ENCODE data around the gene TCF25. TPM values are rescaled to one million over a fixed set of nuclear protein-coding genes. Genes with fewer than 3 reads are reported as not detected.
"Not testable (repeated sequence)": the region's sequence is repeated elsewhere in the genome, so short reads cannot be mapped to it uniquely, and the experiment has no call there.

TCF25 gene
- total RNA-seq, 1 donor from 2014 or later, result 155 TPM

GRCh38 chr16:89920723-89921122 lies 47.3 kb downstream of the TCF25 start:
- DNase-seq (ENCODE audit: low read depth), result peak; percentile 51

- DNase-seq (ENCODE audit: low read depth), result no peak
Measured at GRCh38 chr16:89921131-89921701, 47.8 kb downstream of the TCF25 start.

GRCh38 chr16:89921702-89922476 lies 48.5 kb downstream of the TCF25 start:
- DNase-seq (ENCODE audit: low read depth), result peak; percentile 88

- peak; percentile 82 for DNase-seq (ENCODE audit: low read depth)
Measured at GRCh38 chr16:89922477-89922883, 49.1 kb downstream of the TCF25 start.

- peak; percentile 32 for DNase-seq (ENCODE audit: low read depth)
Measured at GRCh38 chr16:89922884-89923639, 49.7 kb downstream of the TCF25 start, which contains the start of gene TUBB3. TSS of gene TUBB3 (plus strand) at chr16:89923342. CDS start at chr16:89923402, 60 bp downstream.

GRCh38 chr16:89923640-89924296 lies 50.4 kb downstream of the TCF25 start:
- no peak for DNase-seq (ENCODE audit: low read depth)

- DNase-seq (ENCODE audit: low read depth), result peak; percentile 19
Measured at GRCh38 chr16:89924297-89924924, 51.0 kb downstream of the TCF25 start.

- DNase-seq (ENCODE audit: low read depth), result peak; percentile 34
Measured at GRCh38 chr16:89924925-89925307, 51.5 kb downstream of the TCF25 start.

- DNase-seq (ENCODE audit: low read depth), result no peak
Measured at GRCh38 chr16:89925596-89926079, 52.2 kb downstream of the TCF25 start.

- no peak for DNase-seq (ENCODE audit: low read depth)
Measured at GRCh38 chr16:89931305-89931896, 58.0 kb downstream of the TCF25 start.

- no peak for DNase-seq (ENCODE audit: low read depth)
Measured at GRCh38 chr16:89931964-89932363, 58.6 kb downstream of the TCF25 start.

- not testable (repeated sequence) for DNase-seq (ENCODE audit: low read depth)
Measured at GRCh38 chr16:89934019-89934418, 60.6 kb downstream of the TCF25 start.

- no peak for DNase-seq (ENCODE audit: low read depth)
Measured at GRCh38 chr16:89934611-89935553, 61.5 kb downstream of the TCF25 start.

- not testable (repeated sequence) for DNase-seq (ENCODE audit: low read depth)
Measured at GRCh38 chr16:89935620-89936019, 62.2 kb downstream of the TCF25 start.

- DNase-seq (ENCODE audit: low read depth), result no peak
Measured at GRCh38 chr16:89936034-89936433, 62.6 kb downstream of the TCF25 start.

- DNase-seq (ENCODE audit: low read depth), result no peak
Measured at GRCh38 chr16:89936508-89936907, 63.1 kb downstream of the TCF25 start.

GRCh38 chr16:89936981-89937380 lies 63.6 kb downstream of the TCF25 start:
- DNase-seq (ENCODE audit: low read depth), result no peak

GRCh38 chr16:89938175-89938885 lies 64.9 kb downstream of the TCF25 start:
- no peak for DNase-seq (ENCODE audit: low read depth)

GRCh38 chr16:89944773-89945172 lies 71.4 kb downstream of the TCF25 start:
- no peak for DNase-seq (ENCODE audit: low read depth)
